SK-N-MC (cell line): ENCODE data around the gene CNOT11.

ENCODE experiments used
- DNase-seq: peaks from one replicate; pipeline ENCODE4 v3.0.0-alpha.2; 2011; ENCODE audit warnings: low read depth, low spot score
- H3K27ac ChIP-seq: fragments of 200-600 bp; sonication (generic); 2 replicates; pipeline ENCODE4 v1.5.1; 2016; ENCODE audit warnings: mixed run types
- H3K36me3 ChIP-seq: fragments of 200-600 bp; sonication (generic); 2 replicates; pipeline ENCODE4 v1.6.1; 2017; ENCODE audit warnings: antibody characterized with exemption, low read length, mixed read lengths; ENCODE audit not compliant: insufficient read depth
- H3K4me3 ChIP-seq: fragments of 200-600 bp; sonication (generic); 2 replicates; pipeline ENCODE4 v1.5.1; 2016
- H3K9ac ChIP-seq: fragments of 200-600 bp; sonication (generic); 2 replicates; pipeline ENCODE4 v1.8.0; 2017; ENCODE audit warnings: mixed run types, mixed read lengths; ENCODE audit not compliant: insufficient read length
- H3K9me3 ChIP-seq: fragments of 200-600 bp; sonication (generic); 2 replicates; pipeline ENCODE4 v1.6.1; 2017; ENCODE audit warnings: low read depth, mild to moderate bottlenecking, antibody characterized with exemption, low read length, moderate library complexity, mixed read lengths
- EZH2 ChIP-seq: fragments of 200-600 bp; sonication (generic); IDR thresholded peaks from one replicate; pipeline ENCODE4 v1.6.1; 2017; ENCODE audit warnings: antibody characterized with exemption
- FOXP2 ChIP-seq: optimal IDR thresholded peaks from 2 replicates; pipeline ENCODE3; 2011; ENCODE audit warnings: mild to moderate bottlenecking, moderate library complexity; ENCODE audit not compliant: insufficient read depth; ENCODE audit errors: extremely low read length, control extremely low read depth
- POLR2AphosphoS5 ChIP-seq: IDR thresholded peaks from 2 replicates; pipeline ENCODE4 v1.6.1; 2012; ENCODE audit warnings: mild to moderate bottlenecking, low read depth, low read length, borderline replicate concordance

CNOT11 gene

DNA sequence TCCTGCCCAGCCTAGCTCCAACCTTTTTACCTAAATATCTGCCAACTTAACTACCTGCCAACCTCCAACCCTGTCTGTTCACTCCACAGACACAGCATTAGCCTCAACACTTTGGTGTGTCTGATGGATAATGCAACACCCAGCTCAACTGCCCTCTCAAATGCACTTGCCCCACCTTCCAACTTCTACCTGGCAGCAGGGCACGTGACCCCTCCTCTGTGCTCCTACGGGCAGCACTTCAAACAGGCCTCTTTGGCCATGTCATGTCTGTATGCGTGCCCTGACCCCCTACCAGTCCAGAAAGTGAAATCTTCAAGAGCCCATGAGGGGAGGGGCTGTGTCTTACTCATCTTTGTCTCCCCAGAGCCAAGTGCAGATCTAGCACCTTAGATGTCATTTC is 30.3 kb downstream of the CNOT11 start:
- H3K36me3 ChIP-seq: peaks cover 77% of the 10 kb centered on the region
- no peak for DNase-seq
- TF ChIP-seq EZH2 (no peak), POLR2AphosphoS5 (no peak), FOXP2 (no peak)
- no peak overlapping the region for H3K27ac ChIP-seq
- no peaks in the 10 kb centered on the region for H3K9me3 ChIP-seq
- no peak overlapping the region for H3K4me3 ChIP-seq
- H3K9ac ChIP-seq: no peak overlapping the region

DNA sequence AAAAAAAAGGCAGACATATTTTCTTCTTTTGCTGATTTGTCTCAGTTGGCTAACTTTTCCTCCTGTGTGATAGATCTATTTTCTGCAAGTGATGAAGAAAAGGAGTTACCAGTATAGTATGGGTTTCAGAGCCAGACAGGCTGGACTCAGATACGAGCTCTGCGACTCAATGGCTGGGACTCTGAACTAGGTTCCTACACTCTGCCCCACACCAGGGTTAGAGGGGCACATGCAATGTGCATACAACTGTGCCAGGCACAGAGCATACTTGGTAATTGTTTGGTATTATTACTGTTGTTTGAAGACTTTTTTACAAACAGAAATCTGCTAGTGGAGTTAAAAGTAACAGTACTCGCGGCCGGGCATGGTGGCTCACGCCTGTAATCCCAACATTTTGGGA is 34.0 kb downstream of the CNOT11 start:
- no peaks in the 10 kb centered on the region for H3K9me3 ChIP-seq
- no peak overlapping the region for H3K27ac ChIP-seq
- TF ChIP-seq EZH2 (no peak), FOXP2 (no peak), POLR2AphosphoS5 (no peak)
- H3K4me3 ChIP-seq: no peak overlapping the region
- H3K36me3 ChIP-seq: peaks cover 65% of the 10 kb centered on the region
- DNase-seq: no peak
- no peak overlapping the region for H3K9ac ChIP-seq

DNA sequence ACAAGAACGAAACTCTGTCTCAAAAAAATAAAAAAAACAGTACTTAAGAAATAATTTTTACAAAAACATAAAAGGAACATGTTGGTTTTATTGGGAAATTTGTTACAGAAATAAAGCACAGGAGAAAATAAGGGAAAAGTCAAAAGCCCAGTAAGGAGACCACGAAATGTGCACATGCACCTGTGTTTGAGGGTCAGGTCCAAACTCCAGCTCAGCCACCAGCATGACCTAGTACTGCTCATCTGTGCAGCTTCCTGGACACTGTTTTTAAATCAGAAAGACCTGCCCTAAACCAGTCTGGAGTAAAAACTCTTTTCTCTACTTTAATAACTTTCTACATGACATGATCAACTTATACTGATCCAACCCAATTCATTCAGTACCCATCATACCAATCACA is 34.6 kb downstream of the CNOT11 start:
- Histone ChIP-seq H3K9ac (no peak overlapping the region), H3K27ac (no peak overlapping the region), H3K9me3 (no peaks in the 10 kb centered on the region), H3K36me3 (peaks cover 62% of the 10 kb centered on the region), H3K4me3 (no peak overlapping the region)
- TF ChIP-seq EZH2 (no peak), POLR2AphosphoS5 (no peak), FOXP2 (no peak)
- DNase-seq: no peak

DNA sequence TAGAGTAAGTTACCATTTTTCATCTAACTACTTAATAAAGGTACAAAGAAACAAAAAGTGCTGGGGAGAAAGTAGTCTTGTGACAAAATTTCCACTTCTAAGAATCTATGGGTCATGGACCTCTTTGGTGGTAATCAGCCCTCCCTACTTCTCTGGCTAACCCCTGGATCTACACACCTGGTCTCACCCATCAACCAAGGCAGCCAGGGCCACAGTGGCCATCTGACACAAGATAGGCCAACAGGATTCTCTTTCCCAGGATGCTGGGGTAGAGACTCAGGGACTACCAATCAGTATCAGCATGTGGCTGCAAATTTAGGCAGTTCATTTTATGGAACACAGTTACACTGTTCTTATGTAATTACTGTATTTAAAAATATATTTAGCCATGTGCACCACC is 38.0 kb downstream of the CNOT11 start:
- TF ChIP-seq EZH2: no peak
- H3K27ac ChIP-seq: no peak overlapping the region
- H3K36me3 ChIP-seq: peaks cover 58% of the 10 kb centered on the region
- no peak overlapping the region for H3K9ac ChIP-seq
- H3K9me3 ChIP-seq: no peaks in the 10 kb centered on the region
- DNase-seq: no peak
- no peak overlapping the region for H3K4me3 ChIP-seq

DNA sequence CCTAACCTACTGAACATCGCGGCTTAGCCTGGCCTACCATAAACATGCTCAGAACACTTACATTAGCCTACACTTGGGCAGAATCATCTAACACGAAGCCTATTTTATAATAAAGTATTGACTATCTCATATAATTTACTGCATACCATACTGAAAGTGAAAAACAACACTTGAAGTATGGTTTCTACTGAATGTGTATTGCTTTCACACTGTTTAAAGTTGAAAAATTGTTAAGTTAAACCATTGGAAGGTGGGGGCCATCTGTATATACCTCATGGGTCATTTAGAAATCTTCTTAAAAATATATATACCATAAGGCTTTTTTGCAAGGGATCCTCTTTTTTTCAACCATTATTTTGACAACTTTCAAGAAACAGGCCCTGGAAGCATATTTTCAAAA is 39.3 kb downstream of the CNOT11 start:
- no peak for TF ChIP-seq FOXP2
- Histone ChIP-seq H3K36me3 (peaks cover 45% of the 10 kb centered on the region), H3K27ac (no peak overlapping the region)

DNA sequence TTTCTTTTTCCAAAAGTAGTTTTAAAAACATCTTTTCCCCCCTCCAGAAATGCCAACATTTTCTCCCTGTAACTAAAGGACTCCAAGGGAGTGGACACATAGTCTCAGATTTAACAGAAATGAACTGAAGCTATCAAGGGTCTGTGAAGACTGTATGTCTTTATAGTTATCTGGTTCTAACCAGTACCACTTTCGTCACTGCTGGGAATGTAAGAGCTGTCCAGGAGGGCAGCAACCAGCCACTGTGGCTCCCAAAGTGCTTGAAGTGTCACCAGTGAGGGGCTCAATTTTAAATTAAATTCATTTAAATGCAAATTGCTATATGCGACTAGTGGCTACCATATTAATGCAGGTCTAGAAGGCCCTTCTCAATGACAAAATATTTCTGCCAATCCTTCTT is 40.9 kb downstream of the CNOT11 start:
- Histone ChIP-seq H3K27ac (no peak overlapping the region), H3K4me3 (no peak overlapping the region), H3K9me3 (no peaks in the 10 kb centered on the region), H3K9ac (no peak overlapping the region), H3K36me3 (peaks cover 32% of the 10 kb centered on the region)
- TF ChIP-seq EZH2 (no peak), POLR2AphosphoS5 (no peak), FOXP2 (no peak)
- DNase-seq: no peak

More for the DNA sequence above, 39.3 kb downstream of the CNOT11 start:
- Histone ChIP-seq H3K9me3 (no peaks in the 10 kb centered on the region), H3K4me3 (no peak overlapping the region), H3K9ac (no peak overlapping the region)
- DNase-seq: no peak

DNA sequence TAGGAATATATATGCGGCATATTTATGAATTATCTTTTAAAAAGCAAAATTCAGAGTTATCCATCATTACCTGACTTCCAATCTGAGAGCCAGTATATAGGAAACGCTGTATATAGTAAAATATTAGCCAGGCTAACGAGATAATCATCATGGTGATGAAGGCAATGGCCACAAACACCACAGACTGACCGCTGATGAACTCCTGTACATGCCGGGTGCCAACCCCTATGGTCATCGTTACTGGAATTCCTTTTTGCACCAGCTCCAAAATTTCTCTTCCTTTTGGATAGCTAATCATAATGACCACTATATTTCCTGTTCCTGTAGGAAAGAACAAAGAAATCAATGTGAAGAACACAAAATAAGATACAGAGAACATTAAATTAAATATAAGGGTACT is 42.2 kb downstream of the CNOT11 start:
- H3K36me3 ChIP-seq: peaks cover 26% of the 10 kb centered on the region
- DNase-seq: no peak
- no peak overlapping the region for H3K27ac ChIP-seq
- no peak overlapping the region for H3K9ac ChIP-seq
- H3K4me3 ChIP-seq: no peak overlapping the region
- H3K9me3 ChIP-seq: no peaks in the 10 kb centered on the region
- TF ChIP-seq FOXP2 (no peak), POLR2AphosphoS5 (no peak), EZH2 (no peak)

DNA sequence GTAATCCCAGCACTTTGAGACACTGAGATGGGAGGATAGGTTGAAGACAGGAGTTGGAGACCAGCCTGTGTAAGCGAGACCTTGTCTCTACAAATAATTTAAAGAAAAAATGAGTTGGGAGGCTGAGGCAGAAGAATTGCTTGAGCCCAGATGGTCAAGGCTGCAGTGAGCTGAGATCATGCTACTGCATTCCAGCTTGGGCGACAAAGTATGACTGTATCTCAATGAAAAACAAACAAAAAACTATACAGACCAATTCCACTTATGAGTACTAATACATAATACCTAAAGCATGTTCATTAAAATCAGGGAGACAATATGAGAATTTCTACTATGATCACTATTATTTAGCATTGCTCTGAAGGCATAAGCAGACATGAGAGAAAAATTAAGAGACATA is 43.2 kb downstream of the CNOT11 start:
- no peaks in the 10 kb centered on the region for H3K9me3 ChIP-seq
- peaks cover 26% of the 10 kb centered on the region for H3K36me3 ChIP-seq
- H3K4me3 ChIP-seq: no peak overlapping the region
- no peak overlapping the region for H3K9ac ChIP-seq
- H3K27ac ChIP-seq: no peak overlapping the region
- TF ChIP-seq EZH2 (no peak), POLR2AphosphoS5 (no peak), FOXP2 (no peak)
- no peak for DNase-seq

DNA sequence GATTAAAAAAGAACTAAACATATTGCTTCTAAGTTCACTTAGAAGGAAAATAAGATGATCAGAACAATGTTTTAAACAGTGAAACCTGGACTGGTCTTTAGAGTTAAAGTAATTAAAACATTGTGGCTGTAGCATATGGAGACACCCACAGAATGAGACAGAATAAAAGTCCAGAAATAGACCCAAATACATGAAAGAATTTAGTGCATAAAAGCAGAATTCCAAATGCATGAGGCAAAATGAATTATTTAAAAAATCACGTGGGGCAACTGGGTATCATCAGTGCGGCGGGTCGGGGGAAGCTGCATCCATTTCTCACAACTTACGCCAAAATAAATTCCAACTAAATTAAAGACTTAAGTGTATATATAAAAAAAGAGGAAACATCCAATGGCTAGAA is 43.7 kb downstream of the CNOT11 start:
- no peaks in the 10 kb centered on the region for H3K9me3 ChIP-seq
- no peak overlapping the region for H3K4me3 ChIP-seq
- no peak for TF ChIP-seq POLR2AphosphoS5
- no peak for TF ChIP-seq EZH2
- H3K9ac ChIP-seq: no peak overlapping the region
- DNase-seq: no peak
- H3K36me3 ChIP-seq: peaks cover 26% of the 10 kb centered on the region
- no peak overlapping the region for H3K27ac ChIP-seq

DNA sequence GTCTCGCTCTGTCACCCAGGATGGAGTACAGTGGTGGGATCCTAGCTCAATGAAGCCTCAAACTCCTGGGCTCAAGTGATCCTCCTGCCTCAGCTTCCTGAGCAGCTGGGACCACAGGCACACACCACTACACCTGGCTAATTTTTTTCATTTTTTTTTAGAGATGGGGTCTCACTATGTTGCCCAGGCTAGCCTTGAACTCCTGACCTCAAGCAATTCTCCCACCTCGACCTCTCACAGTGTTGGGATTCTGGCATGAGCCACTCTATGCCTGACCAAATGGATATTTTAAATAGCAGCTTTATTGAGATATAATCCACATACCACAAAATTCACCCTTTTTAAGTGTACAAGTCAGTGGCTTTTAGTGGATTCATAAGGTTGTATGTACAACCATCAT is 44.7 kb downstream of the CNOT11 start:
- no peak for DNase-seq
- no peak overlapping the region for H3K4me3 ChIP-seq
- no peak for TF ChIP-seq FOXP2
- no peak for TF ChIP-seq POLR2AphosphoS5
- no peak for TF ChIP-seq EZH2
- H3K36me3 ChIP-seq: peaks cover 22% of the 10 kb centered on the region
- H3K27ac ChIP-seq: no peak overlapping the region
- H3K9me3 ChIP-seq: no peaks in the 10 kb centered on the region
- H3K9ac ChIP-seq: no peak overlapping the region
